Activated T-cell treated with anti-CD3 and anti-CD28 coated beads, Interleukin-2, amount 50 U/mL, for 72 hours (primary cell): ENCODE results near the gene BHLHE23. TPM values are rescaled to one million over a fixed set of nuclear protein-coding genes. Genes with fewer than 3 reads are reported as not detected.

ENCODE experiments used
- ATAC-seq, 2 donors: fragments of 150-1000 bp; cut with Tn5 transposase; replicated peaks in 1 of 2; 2 replicates each; pipeline ENCODE4 v1.10.0; 2021; ENCODE audit warnings: moderate library complexity in 2 of 2, mild to moderate bottlenecking in 1 of 2
- DNase-seq, 2 donors: peaks; one replicate each; pipeline ENCODE4 v3.0.0; 2021 to 2022; ENCODE audit warnings: mixed read lengths in 1 of 2
- H3K27ac Mint-ChIP-seq: one replicate; pipeline ENCODE4 v1.8.0; 2022; ENCODE audit warnings: mild to moderate bottlenecking, moderate library complexity, mixed read lengths
- H3K27me3 Mint-ChIP-seq: one replicate; pipeline ENCODE4 v1.8.0; 2022; ENCODE audit warnings: low read depth, mixed read lengths
- H3K36me3 Mint-ChIP-seq, 2 donors: one replicate each; pipeline ENCODE4 v1.8.0; 2022; ENCODE audit warnings: mixed read lengths in 2 of 2, mild to moderate bottlenecking in 1 of 2; ENCODE audit not compliant: insufficient read depth in 2 of 2
- H3K4me1 Mint-ChIP-seq: one replicate; pipeline ENCODE4 v1.8.0; 2022; ENCODE audit warnings: low read depth, mixed read lengths
- H3K4me3 Mint-ChIP-seq, 2 donors: one replicate each; pipeline ENCODE4 v1.8.0; 2022; ENCODE audit warnings: mild to moderate bottlenecking in 2 of 2, mixed read lengths in 2 of 2, moderate library complexity in 2 of 2
- H3K9me3 Mint-ChIP-seq, 2 donors: one replicate each; pipeline ENCODE4 v1.8.0; 2022; ENCODE audit warnings: mixed read lengths in 2 of 2
- total RNA-seq, 2 donors: library from RNA; stranded (reverse); gene quantifications; one replicate each; pipeline ENCODE4 v1.2.3, GENCODE V29; 2022

The BHLHE23 gene
- total RNA-seq, 2 donors from 2014 or later = not detected

GRCh38 chr20:62956387-62957135 is 50.2 kb downstream of the BHLHE23 start:
- H3K27me3 Mint-ChIP-seq = no peaks in the 10 kb centered on the region
- DNase-seq = no peak
- H3K27ac Mint-ChIP-seq = no peak overlapping the region
- H3K9me3 Mint-ChIP-seq = no peaks in the 10 kb centered on the region
- H3K36me3 Mint-ChIP-seq = peaks cover 0 to 2% of the 10 kb centered on the region in 2 donors
- H3K4me1 Mint-ChIP-seq = peaks cover 28% of the 10 kb centered on the region
- H3K4me3 Mint-ChIP-seq = no peak overlapping the region
- no peak for ATAC-seq

Other genes with a start within 250 kb of the BHLHE23 start
- gene MRGBP, start 210.5 kb downstream of the BHLHE23 start, total RNA-seq = 10 to 100 TPM; 14.1 to 14.7 TPM
- gene OGFR, start 202.1 kb downstream of the BHLHE23 start, total RNA-seq = 10 to 100 TPM; 42.9 to 44.9 TPM
- under 1 TPM; 0.31 to 0.46 TPM for gene COL9A3, start 189.9 kb downstream of the BHLHE23 start, total RNA-seq
- 1 to 10 TPM; 4.4 to 4.9 TPM for gene TCFL5, start 145.1 kb downstream of the BHLHE23 start, total RNA-seq
- 10 to 100 TPM; 50.0 TPM for gene DIDO1, start 80.5 kb downstream of the BHLHE23 start, total RNA-seq
- 10 to 100 TPM; 36.0 to 47.2 TPM for gene GID8, start 68.8 kb downstream of the BHLHE23 start, total RNA-seq
- 10 to 100 TPM; 10.2 to 11.8 TPM for gene SLC17A9, start 54.3 kb downstream of the BHLHE23 start, total RNA-seq
- gene YTHDF1, start 209.2 kb upstream of the BHLHE23 start, total RNA-seq = 10 to 100 TPM; 39.1 to 43.2 TPM
- under 1 TPM in 1 of 2 donors, not detected in 1; 0.74 TPM for gene BIRC7, start 228.9 kb upstream of the BHLHE23 start, total RNA-seq
- gene NKAIN4, start 247.5 kb upstream of the BHLHE23 start, total RNA-seq = not detected